HEK293 (cell line): ENCODE results near the gene USP19.

Experiments
- BCL11A ChIP-seq: fragments of 450-650 bp; formaldehyde crosslinking; IDR thresholded peaks from 2 replicates; pipeline ENCODE4 v1.5.1; 2016; ENCODE audit warnings: low read depth, missing biosample characterization, missing genetic modification characterization
- BCL11B ChIP-seq: fragments of 450-650 bp; formaldehyde crosslinking; IDR thresholded peaks from 2 replicates; pipeline ENCODE4 v1.5.1; 2016; ENCODE audit warnings: low read depth, missing biosample characterization, missing genetic modification characterization
- GLIS1 ChIP-seq: fragments of 450-650 bp; formaldehyde crosslinking; IDR thresholded peaks from 2 replicates; pipeline ENCODE4 v1.5.1; 2016; ENCODE audit warnings: missing biosample characterization, missing genetic modification characterization
- HIC1 ChIP-seq: fragments of 450-650 bp; formaldehyde crosslinking; IDR thresholded peaks from 2 replicates; pipeline ENCODE4 v1.5.1; 2016; ENCODE audit warnings: missing biosample characterization, missing genetic modification characterization
- IKZF3 ChIP-seq: fragments of 450-650 bp; IDR thresholded peaks from 2 replicates; pipeline ENCODE4 v1.5.0; 2018; ENCODE audit warnings: missing biosample characterization, mild to moderate bottlenecking, missing genetic modification characterization, moderate library complexity
- KLF1 ChIP-seq: fragments of 450-650 bp; formaldehyde crosslinking; IDR thresholded peaks from 2 replicates; pipeline ENCODE4 v1.5.1; 2016; ENCODE audit warnings: missing biosample characterization, missing genetic modification characterization
- KLF10 ChIP-seq: fragments of 450-650 bp; IDR thresholded peaks from 2 replicates; pipeline ENCODE4 v1.5.1; 2018; ENCODE audit warnings: missing biosample characterization, mild to moderate bottlenecking, missing genetic modification characterization
- KLF17 ChIP-seq: fragments of 450-650 bp; formaldehyde crosslinking; IDR thresholded peaks from 2 replicates; pipeline ENCODE4 v1.5.1; 2016; ENCODE audit warnings: missing biosample characterization, missing genetic modification characterization
- MEIS1 ChIP-seq: sonication (generic); formaldehyde crosslinking; IDR thresholded peaks from 2 replicates; pipeline ENCODE4 v1.8.1; 2022; ENCODE audit warnings: missing genetic modification reagents, mild to moderate bottlenecking, borderline replicate concordance
- MZF1 ChIP-seq: fragments of 450-650 bp; formaldehyde crosslinking; IDR thresholded peaks from 2 replicates; pipeline ENCODE4 v1.5.1; 2017; ENCODE audit warnings: missing biosample characterization, missing genetic modification characterization, borderline replicate concordance
- PATZ1 ChIP-seq: fragments of 450-650 bp; formaldehyde crosslinking; IDR thresholded peaks from 2 replicates; pipeline ENCODE4 v1.5.1; 2016; ENCODE audit warnings: missing biosample characterization, missing genetic modification characterization
- PRDM1 ChIP-seq: fragments of 450-650 bp; formaldehyde crosslinking; IDR thresholded peaks from 2 replicates; pipeline ENCODE4; 2016; ENCODE audit warnings: missing biosample characterization, missing genetic modification characterization
- WT1 ChIP-seq: fragments of 450-650 bp; formaldehyde crosslinking; IDR thresholded peaks from 2 replicates; pipeline ENCODE4 v1.5.1; 2016; ENCODE audit warnings: missing biosample characterization, missing genetic modification characterization
- ZBTB17 ChIP-seq: fragments of 450-650 bp; formaldehyde crosslinking; IDR thresholded peaks from 2 replicates; pipeline ENCODE4 v1.5.1; 2016; ENCODE audit warnings: missing biosample characterization, missing genetic modification characterization
- ZBTB44 ChIP-seq: fragments of 450-650 bp; IDR thresholded peaks from 2 replicates; pipeline ENCODE4 v1.5.1; 2018; ENCODE audit warnings: missing biosample characterization, mild to moderate bottlenecking, missing genetic modification characterization
- ZFP41 ChIP-seq: fragments of 450-650 bp; formaldehyde crosslinking; IDR thresholded peaks from 2 replicates; pipeline ENCODE4 v1.5.1; 2016; ENCODE audit warnings: missing biosample characterization, missing genetic modification characterization, borderline replicate concordance
- ZNF132 ChIP-seq: fragments of 450-650 bp; formaldehyde crosslinking; IDR thresholded peaks from 2 replicates; pipeline ENCODE4 v1.5.1; 2017; ENCODE audit warnings: missing biosample characterization, missing genetic modification characterization, borderline replicate concordance
- ZNF133 ChIP-seq: fragments of 450-650 bp; formaldehyde crosslinking; IDR thresholded peaks from 2 replicates; pipeline ENCODE4 v1.5.1; 2016; ENCODE audit warnings: missing biosample characterization, missing genetic modification characterization
- ZNF138 ChIP-seq: fragments of 450-650 bp; formaldehyde crosslinking; IDR thresholded peaks from 2 replicates; pipeline ENCODE4 v1.5.1; 2016; ENCODE audit warnings: missing biosample characterization, missing genetic modification characterization, borderline replicate concordance
- ZNF174 ChIP-seq: fragments of 450-650 bp; formaldehyde crosslinking; IDR thresholded peaks from 2 replicates; pipeline ENCODE4 v1.5.0; 2017; ENCODE audit warnings: missing biosample characterization, mild to moderate bottlenecking, missing genetic modification characterization
- ZNF23 ChIP-seq: fragments of 450-650 bp; formaldehyde crosslinking; IDR thresholded peaks from 2 replicates; pipeline ENCODE4 v1.5.1; 2016; ENCODE audit warnings: missing biosample characterization, missing genetic modification characterization, borderline replicate concordance
- ZNF302 ChIP-seq: fragments of 450-650 bp; formaldehyde crosslinking; IDR thresholded peaks from 2 replicates; pipeline ENCODE4 v1.5.1; 2016; ENCODE audit warnings: missing biosample characterization, missing genetic modification characterization, low read depth
- ZNF341 ChIP-seq: fragments of 450-650 bp; formaldehyde crosslinking; IDR thresholded peaks from 2 replicates; pipeline ENCODE4; 2016; ENCODE audit warnings: low read depth, missing biosample characterization, missing genetic modification characterization
- ZNF354C ChIP-seq: fragments of 450-650 bp; formaldehyde crosslinking; IDR thresholded peaks from 2 replicates; pipeline ENCODE4 v1.5.1; 2016; ENCODE audit warnings: missing biosample characterization, missing genetic modification characterization, low read depth, borderline replicate concordance
- ZNF391 ChIP-seq: fragments of 450-650 bp; formaldehyde crosslinking; IDR thresholded peaks from 2 replicates; pipeline ENCODE4 v1.5.1; 2016; ENCODE audit warnings: low read depth, missing biosample characterization, missing genetic modification characterization, borderline replicate concordance
- ZNF501 ChIP-seq: fragments of 450-650 bp; formaldehyde crosslinking; IDR thresholded peaks from 2 replicates; pipeline ENCODE4 v1.5.1; 2016; ENCODE audit warnings: missing biosample characterization, missing genetic modification characterization
- ZNF549 ChIP-seq: fragments of 450-650 bp; IDR thresholded peaks from 2 replicates; pipeline ENCODE4 v1.5.1; 2018; ENCODE audit warnings: missing biosample characterization, missing genetic modification characterization, mild to moderate bottlenecking, inconsistent platforms, moderate library complexity
- ZNF664 ChIP-seq: fragments of 450-650 bp; formaldehyde crosslinking; IDR thresholded peaks from 2 replicates; pipeline ENCODE4 v1.5.1; 2016; ENCODE audit warnings: missing biosample characterization, missing genetic modification characterization
- ZNF704 ChIP-seq: fragments of 450-650 bp; formaldehyde crosslinking; IDR thresholded peaks from 2 replicates; pipeline ENCODE4 v1.5.1; 2016; ENCODE audit warnings: missing biosample characterization, missing genetic modification characterization
- ZSCAN23 ChIP-seq: fragments of 450-650 bp; formaldehyde crosslinking; IDR thresholded peaks from 2 replicates; pipeline ENCODE4 v1.5.1; 2016; ENCODE audit warnings: missing biosample characterization, missing genetic modification characterization
- ZSCAN30 ChIP-seq: fragments of 450-650 bp; IDR thresholded peaks from 2 replicates; pipeline ENCODE4 v1.5.1; 2018; ENCODE audit warnings: missing biosample characterization, mild to moderate bottlenecking, missing genetic modification characterization, moderate library complexity

Gene USP19

GRCh38 chr3:49132437-49133225, 12.0 kb upstream of the USP19 start, which contains the start of gene LAMB2 (continued):
- TF ChIP-seq KLF17 (peak; percentile 48; the same call in 1 of the 2 replicates), PRDM1 (tag by site-specific recombination) (no peak), ZFP41 (no peak), ZNF302 (no peak), ZNF549 (tag by site-specific recombination) (no peak), ZNF132 (tag by site-specific recombination) (no peak), ZNF501 (0 out of 2 replicates have a peak, but pooled peaks have one; percentile 29), BCL11B (0 out of 2 replicates have a peak, but pooled peaks have one; percentile 33), ZNF138 (tag by site-specific recombination) (no peak), BCL11A (tag by site-specific recombination) (peak; percentile 60; the same call in 1 of the 2 replicates), ZNF174 (tag by site-specific recombination) (no peak), ZNF391 (tag by site-specific recombination) (no peak), ZSCAN30 (tag by site-specific recombination) (peak; percentile 62; the same call in 1 of the 2 replicates), ZNF23 (tag by site-specific recombination) (no peak), ZNF341 (peak; percentile 95), MZF1 (no peak), ZNF664 (tag by site-specific recombination) (no peak), ZNF354C (tag by site-specific recombination) (no peak), MEIS1 (CRISPR knock-in tag) (no peak), WT1 (tag by site-specific recombination) (no peak), ZNF133 (tag by site-specific recombination) (no peak), ZNF704 (tag by site-specific recombination) (no peak), ZBTB17 (tag by site-specific recombination) (no peak; the same call in 1 of the 2 replicates), ZBTB44 (no peak), KLF10 (no peak), PATZ1 (peak; percentile 51), GLIS1 (tag by site-specific recombination) (no peak), ZSCAN23 (tag by site-specific recombination) (no peak), IKZF3 (tag by site-specific recombination) (peak; percentile 92), KLF1 (tag by site-specific recombination) (peak; percentile 88), HIC1 (tag by site-specific recombination) (0 out of 2 replicates have a peak, but pooled peaks have one; percentile 28)
